ENCODE data around the gene SLC36A1.
A peak's percentile ranks its signal among the peaks of the same experiment; 100 is the strongest.

Gene SLC36A1

GRCh38 chr5:151520294-151520693 is 72.9 kb downstream of the SLC36A1 start:
- no peak overlapping the region for H3K4me3 ChIP-seq (ENCODE audit: low read depth, low read length)
- POLR2A ChIA-PET: no interaction called here
- CTCF ChIA-PET: interaction anchor here (0.7 to 5.1 kb wide), 12 partner anchors 9 to 223 kb away, joined by 3 to 60 read pairs (median 4); partner anchors contain the start of gene SLC36A1
- no peak for TF ChIP-seq CTCF (IDR thresholded peaks at IDR 0.05; ENCODE audit: insufficient read depth, low read length, missing control alignments)
- no peak for DNase-seq (ENCODE audit: low read depth, low spot score)

- no peak for TF ChIP-seq CTCF (IDR thresholded peaks at IDR 0.05; ENCODE audit: insufficient read depth, low read length, missing control alignments)
- no peak for DNase-seq (ENCODE audit: low read depth, low spot score)
- CTCF ChIA-PET: interaction anchor here (1.7 to 5.1 kb wide), 4 partner anchors 63 to 79 kb away, joined by 7 to 60 read pairs (median 14); partner anchors contain the start of gene SLC36A1
These were observed 74.8 kb downstream of the SLC36A1 start for GRCh38 chr5:151522226-151522625.

GRCh38 chr5:151523335-151523734 is 75.9 kb downstream of the SLC36A1 start:
- no peak overlapping the region for H3K4me3 ChIP-seq (ENCODE audit: low read depth, low read length)
- DNase-seq (ENCODE audit: low read depth, low spot score): no peak
- POLR2A ChIA-PET: no interaction called here
- CTCF ChIA-PET: interaction anchor here (0.7 to 5.1 kb wide), 35 partner anchors 9 to 407 kb away, joined by 3 to 60 read pairs (median 5); partner anchors contain the start of gene SLC36A1
- peak; percentile 52 for TF ChIP-seq CTCF (IDR thresholded peaks at IDR 0.05; ENCODE audit: insufficient read depth, low read length, missing control alignments)

More at GRCh38 chr5:151522226-151522625, 74.8 kb downstream of the SLC36A1 start:
- POLR2A ChIA-PET: no interaction called here
- H3K4me3 ChIP-seq (ENCODE audit: low read depth, low read length): no peak overlapping the region

DNA sequence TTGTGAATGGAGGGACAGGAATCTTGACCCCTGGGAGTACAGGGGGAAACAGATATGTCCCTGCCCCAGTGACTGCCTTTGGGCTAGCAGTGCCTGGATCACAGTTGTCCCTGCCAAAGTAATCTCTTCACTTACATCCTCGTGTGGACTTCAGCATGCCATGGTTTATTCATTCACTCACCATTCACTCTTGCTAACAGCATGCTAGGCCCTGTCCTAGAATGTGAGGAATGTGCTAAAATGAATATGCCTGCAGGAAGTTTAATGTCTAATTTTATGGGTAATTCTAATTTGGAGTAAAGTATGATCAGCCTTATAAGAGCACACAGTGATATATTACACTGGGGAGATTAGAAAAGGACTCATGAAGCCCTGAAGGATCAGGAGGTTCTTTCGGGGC is 80.8 kb downstream of the SLC36A1 start:
- no peak overlapping the region for H3K4me3 ChIP-seq (ENCODE audit: low read depth, low read length)
- no peak for TF ChIP-seq CTCF (IDR thresholded peaks at IDR 0.05; ENCODE audit: insufficient read depth, low read length, missing control alignments)
- ChIA-PET POLR2A (no interaction called here), CTCF (interaction anchor here (1.3 kb wide), 1 partner anchor 82 kb away, joined by 3 read pairs; no protein-coding TSS in a partner anchor)
- DNase-seq (ENCODE audit: low read depth, low spot score): no peak

GRCh38 chr5:151528996-151529395 is 81.6 kb downstream of the SLC36A1 start:
- H3K4me3 ChIP-seq (ENCODE audit: low read depth, low read length): no peak overlapping the region
- ChIA-PET POLR2A (no interaction called here), CTCF (interaction anchor here (1.1 to 1.3 kb wide), 2 partner anchors 9 to 123 kb away, joined by 4 to 5 read pairs; no protein-coding TSS in a partner anchor)
- DNase-seq (ENCODE audit: low read depth, low spot score): no peak
- no peak for TF ChIP-seq CTCF (IDR thresholded peaks at IDR 0.05; ENCODE audit: insufficient read depth, low read length, missing control alignments)

DNA sequence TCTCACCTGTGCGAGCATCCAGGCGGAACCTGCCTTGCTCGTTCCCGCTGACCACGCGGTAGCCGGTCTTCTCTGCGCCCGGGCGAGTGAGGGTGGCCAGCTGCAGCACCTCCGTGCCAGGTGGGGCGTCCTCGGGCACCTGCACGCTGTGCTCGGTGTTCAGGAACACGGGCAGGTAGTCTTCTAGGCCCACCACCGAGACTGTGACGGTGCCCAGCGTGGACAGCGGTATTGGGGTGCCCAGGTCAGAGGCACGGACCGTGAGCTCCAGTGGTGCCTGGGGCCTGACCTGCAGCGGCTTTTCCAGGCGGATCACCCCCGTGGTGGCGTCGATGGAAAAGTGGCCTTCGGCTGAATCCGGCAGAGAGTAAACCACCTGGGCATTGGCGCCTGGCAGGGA is 84.2 kb downstream of the SLC36A1 start:
- POLR2A ChIA-PET: no interaction called here
- CTCF ChIA-PET: interaction anchor here (2.6 kb wide), 1 partner anchor 8 kb away, joined by 12 read pairs; no protein-coding TSS in a partner anchor
- TF ChIP-seq CTCF (IDR thresholded peaks at IDR 0.05; ENCODE audit: insufficient read depth, low read length, missing control alignments): no peak

More for the DNA sequence above, 84.2 kb downstream of the SLC36A1 start:
- H3K4me3 ChIP-seq (ENCODE audit: low read depth, low read length): no peak overlapping the region
- no peak for DNase-seq (ENCODE audit: low read depth, low spot score)

Data from AG04449 (cell line).